Liver (tissue), 9 donors: ENCODE results near the gene RP9. TPM values are rescaled to one million over a fixed set of nuclear protein-coding genes. Genes with fewer than 3 reads are reported as not detected.

Source experiments
- DNase-seq: peaks from one replicate; pipeline ENCODE4 v3.0.0-alpha.2; 2017; ENCODE audit warnings: low spot score
- H3K27ac ChIP-seq, 2 donors: one replicate each; pipeline ENCODE4 v1.7.0; 2013; ENCODE audit warnings: inconsistent platforms in 2 of 2, low read length in 2 of 2, control low read depth in 1 of 2, low read depth in 1 of 2, mild to moderate bottlenecking in 1 of 2
- H3K27me3 ChIP-seq, 4 donors: one replicate each; pipeline versions ENCODE4 v1.6.1 to v1.7.0; 2013; ENCODE audit warnings: low read length in 3 of 4, inconsistent platforms in 1 of 4, mild to moderate bottlenecking in 1 of 4, moderate library complexity in 1 of 4; ENCODE audit not compliant: control insufficient read depth in 4 of 4, insufficient read depth in 4 of 4
- H3K36me3 ChIP-seq, 4 donors: one replicate each; pipeline versions ENCODE4 v1.6.1 to v1.7.0; 2013; ENCODE audit warnings: low read length in 3 of 4, mild to moderate bottlenecking in 3 of 4, low read depth in 1 of 4, moderate library complexity in 1 of 4; ENCODE audit not compliant: control insufficient read depth in 4 of 4, insufficient read depth in 3 of 4
- H3K4me1 ChIP-seq, 4 donors: one replicate each; pipeline versions ENCODE4 v1.6.1 to v1.7.0; 2013; ENCODE audit warnings: low read length in 3 of 4, mild to moderate bottlenecking in 3 of 4, moderate library complexity in 1 of 4; ENCODE audit not compliant: control insufficient read depth in 4 of 4, insufficient read depth in 4 of 4
- H3K4me3 ChIP-seq, 3 donors: one replicate each; pipeline versions ENCODE4 v1.6.1 to v1.7.0; 2013; ENCODE audit warnings: low read length in 3 of 3, control low read depth in 1 of 3, low read depth in 1 of 3, mild to moderate bottlenecking in 1 of 3
- H3K9ac ChIP-seq, 2 donors: one replicate each; pipeline ENCODE4 v1.7.0; 2013; ENCODE audit warnings: low read length in 2 of 2, mild to moderate bottlenecking in 2 of 2, moderate library complexity in 2 of 2, control low read depth in 1 of 2, low read depth in 1 of 2
- H3K9me3 ChIP-seq, 4 donors: one replicate each; pipeline versions ENCODE4 v1.6.1 to v1.7.0; 2013; ENCODE audit warnings: low read length in 3 of 4; ENCODE audit not compliant: control insufficient read depth in 4 of 4
- ATF3 ChIP-seq: IDR thresholded peaks from 2 replicates; pipeline ENCODE4 v1.6.1; 2016; ENCODE audit warnings: antibody characterized with exemption
- CTCF ChIP-seq: fragments of 150-350 bp; IDR thresholded peaks from 2 replicates; pipeline ENCODE4 v1.5.1; 2017; ENCODE audit warnings: improper control_type of control experiment, low read depth, low read length; ENCODE audit not compliant: missing input control
- EGR1 ChIP-seq, 2 donors: IDR thresholded peaks; 2 replicates each; pipeline ENCODE4 v1.6.1; 2016 to 2018; ENCODE audit warnings: antibody characterized with exemption in 2 of 2, low read depth in 2 of 2
- GABPA ChIP-seq, 2 donors: IDR thresholded peaks in 1 of 2; conservative IDR thresholded peaks in 1 of 2; 2 replicates each; pipeline ENCODE4 v1.6.1; 2016; ENCODE audit warnings: antibody characterized with exemption in 2 of 2, mild to moderate bottlenecking in 1 of 2, moderate library complexity in 1 of 2
- HNF4A ChIP-seq, 2 donors: conservative IDR thresholded peaks; 2 replicates each; pipeline ENCODE4 v1.6.1; 2016; ENCODE audit warnings: antibody characterized with exemption in 2 of 2, mild to moderate bottlenecking in 2 of 2
- HNF4G ChIP-seq: IDR thresholded peaks from 2 replicates; pipeline ENCODE4 v1.6.1; 2016; ENCODE audit warnings: antibody characterized with exemption
- MAX ChIP-seq: IDR thresholded peaks from 2 replicates; pipeline ENCODE4 v1.6.1; 2016; ENCODE audit warnings: antibody characterized with exemption
- NR2F2 ChIP-seq: IDR thresholded peaks from 2 replicates; pipeline ENCODE4 v1.6.1; 2016; ENCODE audit warnings: antibody characterized with exemption
- RAD21 ChIP-seq, 2 donors: IDR thresholded peaks; 2 replicates each; pipeline ENCODE4 v1.6.1; 2016; ENCODE audit warnings: antibody characterized with exemption in 2 of 2, mild to moderate bottlenecking in 2 of 2
- REST ChIP-seq: IDR thresholded peaks from 2 replicates; pipeline ENCODE4 v1.6.1; 2016; ENCODE audit warnings: antibody characterized with exemption, mild to moderate bottlenecking
- SP1 ChIP-seq: IDR thresholded peaks from 2 replicates; pipeline ENCODE4 v1.6.1; 2018; ENCODE audit warnings: antibody characterized with exemption, mild to moderate bottlenecking
- TAF1 ChIP-seq: conservative IDR thresholded peaks from 2 replicates; pipeline ENCODE4 v1.6.1; 2016; ENCODE audit warnings: antibody characterized with exemption, mild to moderate bottlenecking
- YY1 ChIP-seq: IDR thresholded peaks from 2 replicates; pipeline ENCODE4 v1.6.1; 2016; ENCODE audit warnings: antibody characterized with exemption, mild to moderate bottlenecking
- ZBTB33 ChIP-seq: IDR thresholded peaks from 2 replicates; pipeline ENCODE4 v1.6.1; 2016; ENCODE audit warnings: antibody characterized with exemption
- WGBS: extraction: QIAGEN DNeasy Blood & Tissue Kit; methylation state at CpG from one replicate; pipeline ENCODE4 v1.1.7; 2013; 5-methylcytosine and 5-hydroxymethylcytosine counted together
- polyA plus RNA-seq, 2 donors: library from polyadenylated mRNA; stranded (reverse) in 1 of 2; unstranded in 1 of 2; fragments of 200-250 nt in 1 of 2; fragments of >200 nt in 1 of 2; fragmentation: Nextera tagmentation in 1 of 2; extraction: Ambion mirVana in 1 of 2; gene quantifications; one replicate each; pipeline versions ENCODE4 v1.2.1 to v1.2.3, GENCODE V29; 2013 to 2015
- total RNA-seq, 2 donors: library from RNA; depleted of rRNA; stranded (reverse); fragments of >200 nt; gene quantifications; one replicate each; pipeline ENCODE4 v1.2.3, GENCODE V29; 2014
- donor health status: healthy.
- donor health status: healthy.
- donor health status: healthy.
- donor health status: healthy.
- donor health status: healthy.

The RP9 gene
- total and polyA plus RNA-seq, 4 donors = 3.3 to 7.7 (median 4.4) TPM

GRCh38 chr7:33087356-33087755 is 21.8 kb downstream of the RP9 start (continued):
- TF ChIP-seq GABPA (IDR thresholded peaks at IDR 0.05 in 1 of 2, conservative IDR thresholded peaks at IDR 0.05 in 1 of 2) = no peak

GRCh38 chr7:33079763-33080690 is 29.2 kb downstream of the RP9 start:
- H3K27me3 ChIP-seq = no peaks in the 10 kb centered on the region
- no peaks in the 10 kb centered on the region for H3K4me1 ChIP-seq
- 87% methylated on average over 9 of the region's 9 CpGs for WGBS
- no peak overlapping the region for H3K9ac ChIP-seq
- no peak overlapping the region for H3K4me3 ChIP-seq
- H3K9me3 ChIP-seq = no peaks in the 10 kb centered on the region
- no peak for DNase-seq
- no peak overlapping the region for H3K27ac ChIP-seq
- TF ChIP-seq HNF4A (conservative IDR thresholded peaks at IDR 0.05) = no peak
- TF ChIP-seq ZBTB33 = no peak
- TF ChIP-seq CTCF = no peak
- no peak for TF ChIP-seq RAD21 (IDR thresholded peaks at IDR 0.05)
- TF ChIP-seq REST = no peak
- TF ChIP-seq SP1 = no peak
- no peak for TF ChIP-seq EGR1 (IDR thresholded peaks at IDR 0.05; ENCODE audit: low read depth in 2 of 2)
- TF ChIP-seq MAX = no peak
- no peak for TF ChIP-seq ATF3
- TF ChIP-seq NR2F2 = no peak
- TF ChIP-seq HNF4G = no peak
- TF ChIP-seq TAF1 = no peak
- TF ChIP-seq GABPA (IDR thresholded peaks at IDR 0.05 in 1 of 2, conservative IDR thresholded peaks at IDR 0.05 in 1 of 2) = no peak
- TF ChIP-seq YY1 = no peak
- H3K36me3 ChIP-seq = no peaks in the 10 kb centered on the region
